Neutrophil (primary cell): ENCODE results near the gene ARHGAP1.
"Not testable (repeated sequence)": the region's sequence is repeated elsewhere in the genome, so short reads cannot be mapped to it uniquely, and the experiment has no call there.

ENCODE experiments used
- H3K27ac ChIP-seq: fragments of 200-600 bp; sonication (generic); 2 replicates; pipeline ENCODE4 v1.5.1; 2016; ENCODE audit warnings: mild to moderate bottlenecking, moderate library complexity
- H3K27me3 ChIP-seq: fragments of 200-600 bp; sonication (generic); 2 replicates; pipeline ENCODE4 v1.6.0; 2016; ENCODE audit warnings: mild to moderate bottlenecking
- H3K36me3 ChIP-seq: fragments of 200-600 bp; sonication (generic); 2 replicates; pipeline ENCODE4 v1.5.1; 2017
- H3K4me1 ChIP-seq, 2 experiments: fragments of 200-600 bp in 1 of 2; sonication (generic) in 1 of 2; 1 replicate in 1 of 2; 2 replicates in 1 of 2; pipeline versions ENCODE4 v1.5.1 to v1.6.1; 2013 to 2016; ENCODE audit warnings: low read depth in 1 of 2, low read length in 1 of 2, mild to moderate bottlenecking in 1 of 2, moderate library complexity in 1 of 2; ENCODE audit not compliant: control insufficient read depth in 1 of 2, insufficient read depth in 1 of 2
- H3K4me3 ChIP-seq, 2 experiments: fragments of 200-600 bp in 1 of 2; sonication (generic) in 1 of 2; 1 replicate in 1 of 2; 2 replicates in 1 of 2; pipeline ENCODE4 v1.5.1; 2013 to 2016; ENCODE audit warnings: low read depth in 1 of 2, low read length in 1 of 2, mild to moderate bottlenecking in 1 of 2, moderate library complexity in 1 of 2
- H3K9me3 ChIP-seq: fragments of 200-600 bp; sonication (generic); 2 replicates; pipeline ENCODE4 v1.5.1; 2016
- TF ChIP-seq, protein P1 (sequence below): fragments of 200-600 bp; sonication (generic); IDR thresholded peaks from 2 replicates; pipeline ENCODE4 v1.5.1; 2016; ENCODE audit warnings: antibody characterized with exemption

The ARHGAP1 gene

GRCh38 chr11:46673713-46674462 lies 26.5 kb downstream of the ARHGAP1 start:
- peaks cover 89 to 93% of the 10 kb centered on the region in 2 experiments for H3K4me1 ChIP-seq
- peak overlapping the region; percentile 96 for H3K27ac ChIP-seq
- TF ChIP-seq, protein P1, sequence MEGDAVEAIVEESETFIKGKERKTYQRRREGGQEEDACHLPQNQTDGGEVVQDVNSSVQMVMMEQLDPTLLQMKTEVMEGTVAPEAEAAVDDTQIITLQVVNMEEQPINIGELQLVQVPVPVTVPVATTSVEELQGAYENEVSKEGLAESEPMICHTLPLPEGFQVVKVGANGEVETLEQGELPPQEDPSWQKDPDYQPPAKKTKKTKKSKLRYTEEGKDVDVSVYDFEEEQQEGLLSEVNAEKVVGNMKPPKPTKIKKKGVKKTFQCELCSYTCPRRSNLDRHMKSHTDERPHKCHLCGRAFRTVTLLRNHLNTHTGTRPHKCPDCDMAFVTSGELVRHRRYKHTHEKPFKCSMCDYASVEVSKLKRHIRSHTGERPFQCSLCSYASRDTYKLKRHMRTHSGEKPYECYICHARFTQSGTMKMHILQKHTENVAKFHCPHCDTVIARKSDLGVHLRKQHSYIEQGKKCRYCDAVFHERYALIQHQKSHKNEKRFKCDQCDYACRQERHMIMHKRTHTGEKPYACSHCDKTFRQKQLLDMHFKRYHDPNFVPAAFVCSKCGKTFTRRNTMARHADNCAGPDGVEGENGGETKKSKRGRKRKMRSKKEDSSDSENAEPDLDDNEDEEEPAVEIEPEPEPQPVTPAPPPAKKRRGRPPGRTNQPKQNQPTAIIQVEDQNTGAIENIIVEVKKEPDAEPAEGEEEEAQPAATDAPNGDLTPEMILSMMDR = no peak

GRCh38 chr11:46672381-46672839 lies 28.0 kb downstream of the ARHGAP1 start:
- peak overlapping the region in 1 of 2 experiments; percentile 22 for H3K4me3 ChIP-seq
- peaks cover 28% of the 10 kb centered on the region for H3K36me3 ChIP-seq
- H3K27ac ChIP-seq = peak overlapping the region; percentile 96
- no peaks in the 10 kb centered on the region for H3K27me3 ChIP-seq
- no peaks in the 10 kb centered on the region for H3K9me3 ChIP-seq
- TF ChIP-seq, protein P1 = no peak
- peaks cover 78 to 81% of the 10 kb centered on the region in 2 experiments for H3K4me1 ChIP-seq

More at GRCh38 chr11:46673713-46674462, 26.5 kb downstream of the ARHGAP1 start:
- H3K36me3 ChIP-seq = peaks cover 24% of the 10 kb centered on the region
- H3K9me3 ChIP-seq = no peaks in the 10 kb centered on the region
- no peak overlapping the region for H3K4me3 ChIP-seq
- no peaks in the 10 kb centered on the region for H3K27me3 ChIP-seq

DNA sequence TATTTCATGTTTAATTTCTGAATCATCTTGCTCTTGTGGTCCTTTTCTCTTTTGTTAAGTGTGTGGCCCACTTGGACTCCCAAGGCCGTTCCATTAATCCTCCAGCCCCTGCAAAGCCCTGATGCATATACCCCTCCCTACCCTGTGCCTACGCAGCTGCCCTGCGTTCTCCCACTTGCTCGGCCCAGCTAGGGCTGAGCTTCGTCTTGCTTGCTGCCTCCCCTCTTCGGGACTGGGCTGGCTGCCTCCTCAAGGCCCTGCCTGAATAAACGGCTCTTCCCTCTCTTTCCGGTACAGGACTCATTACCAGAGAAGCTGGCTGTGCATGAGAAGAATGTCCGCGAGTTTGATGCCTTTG lies 28.5 kb downstream of the ARHGAP1 start:
- TF ChIP-seq, protein P1 = no peak
- peaks cover 32% of the 10 kb centered on the region for H3K36me3 ChIP-seq
- no peaks in the 10 kb centered on the region for H3K9me3 ChIP-seq
- H3K4me3 ChIP-seq = peak overlapping the region in 1 of 2 experiments; percentile 22
- H3K4me1 ChIP-seq = peaks cover 73 to 76% of the 10 kb centered on the region in 2 experiments
- H3K27ac ChIP-seq = peak overlapping the region; percentile 96
- H3K27me3 ChIP-seq = no peaks in the 10 kb centered on the region

- Histone ChIP-seq H3K4me1 (peaks cover 59 to 62% of the 10 kb centered on the region in 2 experiments), H3K36me3 (peaks cover 47% of the 10 kb centered on the region), H3K27ac (peak overlapping the region; percentile 96), H3K4me3 (peak overlapping the region in 1 of 2 experiments; percentile 12)
- not testable (repeated sequence) for H3K9me3 ChIP-seq, H3K27me3 ChIP-seq
These were observed 29.9 kb downstream of the ARHGAP1 start for GRCh38 chr11:46670521-46670920.

- Histone ChIP-seq H3K4me3 (no peak overlapping the region), H3K9me3 (no peaks in the 10 kb centered on the region), H3K27me3 (no peaks in the 10 kb centered on the region), H3K36me3 (peaks cover 55% of the 10 kb centered on the region), H3K27ac (peak overlapping the region; percentile 96), H3K4me1 (peaks cover 51 to 54% of the 10 kb centered on the region in 2 experiments)
- TF ChIP-seq, protein P1 = peak; percentile 36
These were observed 30.7 kb downstream of the ARHGAP1 start for GRCh38 chr11:46669711-46670139.

GRCh38 chr11:46668480-46669085 lies 31.8 kb downstream of the ARHGAP1 start:
- H3K4me3 ChIP-seq = no peak overlapping the region
- TF ChIP-seq, protein P1 = no peak
- peaks cover 40 to 42% of the 10 kb centered on the region in 2 experiments for H3K4me1 ChIP-seq
- H3K27me3 ChIP-seq = no peaks in the 10 kb centered on the region
- H3K27ac ChIP-seq = peak overlapping the region; percentile 96
- H3K9me3 ChIP-seq = no peaks in the 10 kb centered on the region
- peaks cover 66% of the 10 kb centered on the region for H3K36me3 ChIP-seq
